Skin epidermis (tissue), 12 donors: ENCODE results near the gene ATRIP.

Experiments used
- H3K27ac ChIP-seq, 21 experiments: fragments of 200-600 bp; sonication (generic) in 11 of 21; one replicate each; pipeline ENCODE4 v1.5.0; 2020; ENCODE audit warnings: mild to moderate bottlenecking in 3 of 21, inconsistent platforms in 2 of 21, moderate library complexity in 2 of 21
- H3K4me3 ChIP-seq, 7 experiments: fragments of 200-600 bp; sonication (generic) in 2 of 7; one replicate each; pipeline ENCODE4 v1.5.0; 2020; ENCODE audit warnings: inconsistent platforms in 2 of 7, mild to moderate bottlenecking in 2 of 7, moderate library complexity in 1 of 7

Gene ATRIP

DNA sequence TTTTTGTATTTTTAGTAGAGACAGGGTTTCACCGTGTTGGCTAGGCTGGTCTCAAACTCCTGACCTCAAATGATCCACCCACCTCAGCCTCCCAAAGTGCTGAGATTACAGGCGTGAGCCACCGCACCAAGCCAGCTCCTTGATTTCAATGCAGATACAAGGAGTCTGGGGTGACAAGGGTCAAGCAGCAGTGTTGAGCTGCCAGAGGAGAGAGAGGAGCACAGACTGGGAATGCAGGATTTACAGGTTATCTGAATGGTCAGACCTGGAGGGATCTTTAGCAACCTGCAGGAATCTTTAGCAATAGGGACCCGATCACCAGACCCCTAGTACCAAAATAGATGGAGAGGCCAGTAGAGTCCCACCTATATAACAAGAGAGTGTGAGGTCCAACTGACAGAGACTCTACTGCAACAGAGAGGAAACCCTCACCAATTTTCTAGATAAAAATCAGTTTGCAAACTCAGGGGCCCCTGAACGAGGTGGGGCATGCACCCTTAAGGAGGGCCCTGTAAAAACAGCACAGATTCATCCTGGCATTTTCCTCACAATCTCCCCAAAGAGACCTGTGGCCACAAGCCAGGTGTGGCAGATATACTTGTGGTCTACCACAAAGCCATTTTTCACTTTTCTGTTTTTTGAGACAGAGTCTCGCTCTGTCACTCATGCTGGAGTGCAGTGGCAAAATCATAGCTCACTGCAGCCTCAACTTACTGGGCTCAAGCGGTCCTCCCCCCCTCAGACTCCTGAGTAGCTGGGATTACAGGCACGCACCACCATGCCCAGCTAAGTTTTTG, 68.1 kb downstream of the ATRIP start:
- Histone ChIP-seq H3K27ac (peak overlapping the region in 1 of 21 experiments; percentile 33), H3K4me3 (no peak overlapping the region)
